Vagina (tissue), 2 donors: ENCODE measurements around the gene OLFM1.

Experiments used
- CTCF ChIP-seq, 3 experiments: fragments of 450-650 bp in 2 of 3; fragments of 200-600 bp in 1 of 3; sonication (generic) in 1 of 3; IDR thresholded peaks; one replicate each; pipeline ENCODE4 v1.5.1; 2017 to 2019; ENCODE audit warnings: antibody characterized with exemption in 3 of 3, mild to moderate bottlenecking in 2 of 3, moderate library complexity in 2 of 3
- POLR2A ChIP-seq, 2 donors: fragments of 450-650 bp; IDR thresholded peaks; one replicate each; pipeline ENCODE4 v1.6.1; 2017; ENCODE audit warnings: antibody characterized with exemption in 2 of 2, mild to moderate bottlenecking in 2 of 2, moderate library complexity in 2 of 2
- POLR2AphosphoS5 ChIP-seq, 2 donors: sonication (generic); formaldehyde crosslinking; IDR thresholded peaks; one replicate each; pipeline ENCODE4 v1.9.0; 2017; ENCODE audit warnings: antibody characterized with exemption in 2 of 2, mild to moderate bottlenecking in 2 of 2, low read depth in 1 of 2; ENCODE audit not compliant: insufficient read depth in 1 of 2

- no peak for TF ChIP-seq CTCF (IDR thresholded peaks at IDR 0.05)
- no peak for TF ChIP-seq POLR2AphosphoS5 (IDR thresholded peaks at IDR 0.05; ENCODE audit: insufficient read depth in 1 of 2, low read depth in 1 of 2)
- TF ChIP-seq POLR2A (IDR thresholded peaks at IDR 0.05), result no peak
These were observed 34.3 kb upstream of the OLFM1 start for GRCh38 chr9:135053133-135053532.
